Hepatocyte (in vitro differentiated cells): ENCODE measurements around the gene PIGA. TPM values are rescaled to one million over a fixed set of nuclear protein-coding genes. Genes with fewer than 3 reads are reported as not detected.

Experiments used
- DNase-seq: peaks from one replicate; pipeline ENCODE4 v3.0.0-alpha.2; 2016; ENCODE audit warnings: low spot score
- H2AFZ ChIP-seq: fragments of 200-600 bp; sonication (generic); 2 replicates; pipeline ENCODE4 v1.6.0; 2016; ENCODE audit warnings: antibody characterized with exemption, mild to moderate bottlenecking
- H3K27ac ChIP-seq: fragments of 200-600 bp; sonication (generic); 2 replicates; pipeline ENCODE4 v1.5.1; 2016; ENCODE audit warnings: mild to moderate bottlenecking
- H3K27me3 ChIP-seq: fragments of 200-600 bp; sonication (generic); 2 replicates; pipeline ENCODE4 v1.6.1; 2016
- H3K36me3 ChIP-seq: fragments of 200-600 bp; sonication (generic); replicated peaks from 2 replicates; pipeline ENCODE4 v1.5.1; 2016; ENCODE audit warnings: low read depth; ENCODE audit not compliant: insufficient read depth
- H3K4me1 ChIP-seq: fragments of 200-600 bp; sonication (generic); 2 replicates; pipeline ENCODE4 v1.5.1; 2016; ENCODE audit warnings: mild to moderate bottlenecking, moderate library complexity; ENCODE audit not compliant: insufficient read depth
- H3K4me2 ChIP-seq: fragments of 200-600 bp; sonication (generic); 2 replicates; pipeline ENCODE4 v1.6.0; 2016
- H3K4me3 ChIP-seq: fragments of 200-600 bp; sonication (generic); 2 replicates; pipeline ENCODE4 v1.5.1; 2016; ENCODE audit warnings: mild to moderate bottlenecking
- H3K79me2 ChIP-seq: fragments of 200-600 bp; sonication (generic); 2 replicates; pipeline ENCODE4 v1.6.0; 2017; ENCODE audit warnings: mild to moderate bottlenecking
- H3K9me2 ChIP-seq: fragments of 200-600 bp; sonication (generic); replicated peaks from 2 replicates; pipeline ENCODE4 v1.6.0; 2017; ENCODE audit warnings: mild to moderate bottlenecking; ENCODE audit not compliant: insufficient read depth
- H3K9me3 ChIP-seq: fragments of 200-600 bp; sonication (generic); 2 replicates; pipeline ENCODE4 v1.5.1; 2016; ENCODE audit warnings: low read depth, mild to moderate bottlenecking
- H4K20me1 ChIP-seq: fragments of 200-600 bp; sonication (generic); 2 replicates; pipeline ENCODE4 v1.6.0; 2016; ENCODE audit warnings: mild to moderate bottlenecking; ENCODE audit not compliant: insufficient read depth, poor library complexity, severe bottlenecking
- CTCF ChIP-seq: fragments of 200-600 bp; sonication (generic); IDR thresholded peaks from 2 replicates; pipeline ENCODE4 v1.5.1; 2016; ENCODE audit warnings: antibody characterized with exemption, mild to moderate bottlenecking; ENCODE audit not compliant: poor library complexity
- EZH2 ChIP-seq: fragments of 200-600 bp; sonication (generic); IDR thresholded peaks from 2 replicates; pipeline ENCODE4 v1.6.1; 2016; ENCODE audit warnings: antibody characterized with exemption, mild to moderate bottlenecking, borderline replicate concordance
- EZH2phosphoT487 ChIP-seq: fragments of 200-600 bp; sonication (generic); IDR thresholded peaks from one replicate; pipeline ENCODE4 v1.6.1; 2018; ENCODE audit warnings: antibody characterized with exemption, mild to moderate bottlenecking, low read depth, moderate library complexity; ENCODE audit not compliant: unreplicated experiment, severe bottlenecking
- WGBS: methylation state at CpG from one replicate; pipeline ENCODE4 v1.1.6; 2016; ENCODE audit warnings: low lambda C conversion rate; ENCODE audit errors: missing lambda C conversion rate; 5-methylcytosine and 5-hydroxymethylcytosine counted together
- polyA plus RNA-seq: library from polyadenylated mRNA; unstranded; fragments of >200 nt; fragmentation: Nextera tagmentation; extraction: Ambion mirVana; gene quantifications from 2 replicates; pipeline ENCODE4 v1.2.1, GENCODE V29; 2016
- total RNA-seq: library from RNA; depleted of rRNA; stranded (reverse); fragments of >200 nt; gene quantifications from 2 replicates; pipeline ENCODE4 v1.2.3, GENCODE V29; 2014

Gene PIGA
- total and polyA plus RNA-seq, 2 experiments from 2014 or later: 6.9 to 23.0 TPM

GRCh38 chrX:15271757-15272156 is 63.6 kb downstream of the PIGA start:
- no peak overlapping the region for H3K27ac ChIP-seq
- no peaks in the 10 kb centered on the region for H3K4me1 ChIP-seq
- no peak for DNase-seq
- no peaks in the 10 kb centered on the region for H3K9me3 ChIP-seq
- 90% methylated on average over 1 of the region's 1 CpG for WGBS
- H3K27me3 ChIP-seq: no peaks in the 10 kb centered on the region
- H2AFZ ChIP-seq: no peak overlapping the region
- H3K79me2 ChIP-seq: no peaks in the 10 kb centered on the region
- H3K9me2 ChIP-seq: no peaks in the 10 kb centered on the region
- TF ChIP-seq CTCF: no peak
- H3K4me3 ChIP-seq: no peak overlapping the region
- no peaks in the 10 kb centered on the region for H4K20me1 ChIP-seq
- no peaks in the 10 kb centered on the region for H3K36me3 ChIP-seq
- no peak overlapping the region for H3K4me2 ChIP-seq

GRCh38 chrX:15269618-15270521 is 65.5 kb downstream of the PIGA start, which contains the start of gene ASB9:
ASB9 (minus strand) TSS chrX:15270083; CDS start chrX:15269874, 209 bp downstream.
- Histone ChIP-seq H3K27ac (peak within 1 kb of the TSS; percentile 77), H3K4me2 (peak within 1 kb of the TSS; percentile 61), H3K9me3 (no peaks in the 10 kb centered on the region), H3K4me1 (no peaks in the 10 kb centered on the region), H3K4me3 (no peak within 1 kb of the TSS), H2AFZ (peak within 1 kb of the TSS; percentile 20), H3K36me3 (no peaks in the 10 kb centered on the region), H4K20me1 (no peaks in the 10 kb centered on the region), H3K27me3 (no peaks in the 10 kb centered on the region), H3K9me2 (no peaks in the 10 kb centered on the region), H3K79me2 (no peaks in the 10 kb centered on the region)
- TF ChIP-seq EZH2 (no peak), EZH2phosphoT487 (no peak), CTCF (no peak)
- 50% methylated on average over 15 of the region's 15 CpGs for WGBS
- DNase-seq: peak; percentile 74

Other genes with a start within 250 kb of the PIGA start
- gene ASB9, start 65.4 kb downstream of the PIGA start, total RNA-seq: 6.0 and 10.0 TPM in 2 replicates
- gene ASB9, start 65.4 kb downstream of the PIGA start, polyA plus RNA-seq: 4.1 and 4.7 TPM in 2 replicates
- 0.20 and 0.40 TPM in 2 replicates for gene ASB11, start 19.9 kb downstream of the PIGA start, total RNA-seq
- gene ASB11, start 19.9 kb downstream of the PIGA start, polyA plus RNA-seq: not detected in 2 replicates
- gene VEGFD, start 48.9 kb upstream of the PIGA start, total RNA-seq: 0.76 and 0.80 TPM in 2 replicates
- gene VEGFD, start 48.9 kb upstream of the PIGA start, polyA plus RNA-seq: 0.27 and 0.39 TPM in 2 replicates
- 14.3 and 16.5 TPM in 2 replicates for gene PIR, start 157.8 kb upstream of the PIGA start, total RNA-seq
- gene PIR, start 157.8 kb upstream of the PIGA start, polyA plus RNA-seq: 10.8 and 18.6 TPM in 2 replicates
- gene BMX, start 165.3 kb upstream of the PIGA start, total RNA-seq: 0.07 and 0.08 TPM in 2 replicates
- not detected in 2 replicates for gene BMX, start 165.3 kb upstream of the PIGA start, polyA plus RNA-seq